PFSK-1 (cell line): ENCODE results near the gene RASAL2. TPM values are rescaled to one million over a fixed set of nuclear protein-coding genes. Genes with fewer than 3 reads are reported as not detected.

ENCODE experiments used
- FOXP2 ChIP-seq: optimal IDR thresholded peaks from 2 replicates; pipeline ENCODE3; 2011; ENCODE audit warnings: borderline replicate concordance, control low read depth, inconsistent platforms; ENCODE audit not compliant: insufficient read depth; ENCODE audit errors: extremely low read length, extremely low read depth
- POLR2AphosphoS5 ChIP-seq: IDR thresholded peaks from 2 replicates; pipeline ENCODE4 v1.6.1; 2012; ENCODE audit warnings: low read depth, mild to moderate bottlenecking, control low read depth, low read length, moderate library complexity
- SIN3A ChIP-seq: IDR thresholded peaks from 2 replicates; pipeline ENCODE4 v1.6.1; 2012; ENCODE audit warnings: mild to moderate bottlenecking, low read length, moderate library complexity, borderline replicate concordance; ENCODE audit not compliant: insufficient read depth
- TAF1 ChIP-seq: IDR thresholded peaks from 2 replicates; pipeline ENCODE4 v1.6.1; 2012; ENCODE audit warnings: low read length, control low read depth, borderline replicate concordance; ENCODE audit not compliant: insufficient read depth
- polyA plus RNA-seq: library from polyadenylated mRNA; unstranded; fragments of >200 nt; gene quantifications from one replicate; pipeline ENCODE4 v1.2.1, GENCODE V29; 2012; ENCODE audit warnings: low read depth, missing spikeins; ENCODE audit not compliant: insufficient read length
- TF ChIP-seq, protein P1 (sequence below), 2 experiments: IDR thresholded peaks; 2 replicates each; pipeline versions ENCODE4 v1.6.1 to v1.8.0; 2011 to 2012; ENCODE audit warnings: low read depth in 2 of 2, low read length in 2 of 2, control low read depth in 1 of 2, inconsistent platforms in 1 of 2, mild to moderate bottlenecking in 1 of 2, moderate library complexity in 1 of 2; ENCODE audit not compliant: insufficient read depth in 1 of 2

RASAL2 gene
- polyA plus RNA-seq = 0.24 TPM

DNA sequence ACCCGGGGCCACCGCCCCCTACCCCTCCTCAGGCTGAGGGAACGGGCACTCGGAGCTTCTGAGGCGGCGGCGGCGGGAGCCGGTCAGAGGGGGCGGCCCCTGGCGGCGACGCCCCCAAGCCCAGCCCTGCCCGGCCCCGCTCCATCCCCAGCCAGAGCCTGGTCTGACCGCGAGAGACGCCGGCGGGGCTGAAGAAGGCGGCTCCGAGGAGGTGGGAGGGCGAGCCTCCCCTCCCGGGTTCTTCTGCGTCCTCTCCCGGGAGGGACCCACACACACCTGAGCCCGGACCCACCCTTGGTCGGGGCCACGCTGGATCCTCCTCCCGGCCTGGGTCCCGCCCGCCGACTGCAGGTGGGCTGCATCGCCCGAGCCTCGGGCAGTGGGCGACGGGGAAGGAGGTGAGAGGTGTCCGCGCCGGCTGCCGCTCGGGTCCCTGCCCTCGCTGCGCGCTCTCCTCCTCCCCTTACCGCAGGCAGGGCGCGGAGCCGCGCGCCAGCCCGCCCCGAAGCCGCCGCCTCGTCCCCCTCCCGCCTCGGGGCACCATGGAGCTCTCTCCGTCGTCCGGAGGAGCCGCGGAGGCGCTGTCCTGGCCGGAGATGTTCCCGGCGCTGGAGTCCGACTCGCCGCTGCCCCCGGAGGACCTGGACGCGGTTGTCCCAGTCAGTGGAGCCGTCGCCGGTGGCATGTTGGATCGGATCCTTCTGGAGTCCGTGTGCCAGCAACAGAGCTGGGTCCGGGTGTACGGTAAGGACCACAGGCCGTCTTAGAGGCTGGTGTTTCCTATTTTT is at the start of gene RASAL2:
Gene RASAL2, plus strand, starts transcription at position 154 of the 788 bp plus-strand sequence. Its CDS starts 389 bp downstream, at position 543.
- TF ChIP-seq TAF1 = no peak
- TF ChIP-seq, protein P1, sequence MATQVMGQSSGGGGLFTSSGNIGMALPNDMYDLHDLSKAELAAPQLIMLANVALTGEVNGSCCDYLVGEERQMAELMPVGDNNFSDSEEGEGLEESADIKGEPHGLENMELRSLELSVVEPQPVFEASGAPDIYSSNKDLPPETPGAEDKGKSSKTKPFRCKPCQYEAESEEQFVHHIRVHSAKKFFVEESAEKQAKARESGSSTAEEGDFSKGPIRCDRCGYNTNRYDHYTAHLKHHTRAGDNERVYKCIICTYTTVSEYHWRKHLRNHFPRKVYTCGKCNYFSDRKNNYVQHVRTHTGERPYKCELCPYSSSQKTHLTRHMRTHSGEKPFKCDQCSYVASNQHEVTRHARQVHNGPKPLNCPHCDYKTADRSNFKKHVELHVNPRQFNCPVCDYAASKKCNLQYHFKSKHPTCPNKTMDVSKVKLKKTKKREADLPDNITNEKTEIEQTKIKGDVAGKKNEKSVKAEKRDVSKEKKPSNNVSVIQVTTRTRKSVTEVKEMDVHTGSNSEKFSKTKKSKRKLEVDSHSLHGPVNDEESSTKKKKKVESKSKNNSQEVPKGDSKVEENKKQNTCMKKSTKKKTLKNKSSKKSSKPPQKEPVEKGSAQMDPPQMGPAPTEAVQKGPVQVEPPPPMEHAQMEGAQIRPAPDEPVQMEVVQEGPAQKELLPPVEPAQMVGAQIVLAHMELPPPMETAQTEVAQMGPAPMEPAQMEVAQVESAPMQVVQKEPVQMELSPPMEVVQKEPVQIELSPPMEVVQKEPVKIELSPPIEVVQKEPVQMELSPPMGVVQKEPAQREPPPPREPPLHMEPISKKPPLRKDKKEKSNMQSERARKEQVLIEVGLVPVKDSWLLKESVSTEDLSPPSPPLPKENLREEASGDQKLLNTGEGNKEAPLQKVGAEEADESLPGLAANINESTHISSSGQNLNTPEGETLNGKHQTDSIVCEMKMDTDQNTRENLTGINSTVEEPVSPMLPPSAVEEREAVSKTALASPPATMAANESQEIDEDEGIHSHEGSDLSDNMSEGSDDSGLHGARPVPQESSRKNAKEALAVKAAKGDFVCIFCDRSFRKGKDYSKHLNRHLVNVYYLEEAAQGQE (IDR thresholded peaks at IDR 0.05; ENCODE audit: insufficient read depth in 1 of 2, low read depth in 2 of 2, low read length in 2 of 2) = no peak
- no peak for TF ChIP-seq POLR2AphosphoS5
- no peak for TF ChIP-seq SIN3A
- no peak for TF ChIP-seq FOXP2

DNA sequence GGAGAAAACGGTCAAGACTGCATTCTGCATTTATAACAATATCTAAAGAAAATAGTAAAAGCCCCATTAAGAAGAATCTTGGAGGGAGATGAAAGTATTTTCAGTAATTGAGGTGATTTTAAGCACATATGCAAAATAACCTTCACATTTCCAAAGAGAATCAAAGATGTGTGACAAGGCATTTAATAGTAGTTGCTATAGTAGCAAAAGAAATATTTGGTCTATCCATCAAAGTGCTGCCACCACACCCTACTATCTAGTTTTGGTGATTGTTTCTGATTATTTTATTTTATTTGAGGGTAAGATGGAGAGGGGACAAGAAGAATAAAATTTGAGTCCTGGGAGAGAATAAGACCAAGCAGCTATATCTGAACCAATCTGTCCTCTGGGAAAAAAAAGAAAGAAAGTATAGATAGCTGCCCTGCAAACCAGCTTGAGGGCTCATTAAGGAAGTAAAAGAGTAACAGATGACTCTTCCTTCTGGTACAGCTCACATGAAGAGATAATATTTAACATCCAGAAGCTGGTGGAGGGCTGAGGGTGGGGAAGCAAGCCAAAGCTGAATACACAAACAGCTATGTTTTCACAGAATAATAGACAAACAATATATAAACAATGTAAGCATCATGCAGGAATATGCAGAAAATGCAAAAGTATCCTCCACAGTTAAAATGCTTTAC is 47.2 kb upstream of the RASAL2 start:
- TF ChIP-seq FOXP2 = no peak

DNA sequence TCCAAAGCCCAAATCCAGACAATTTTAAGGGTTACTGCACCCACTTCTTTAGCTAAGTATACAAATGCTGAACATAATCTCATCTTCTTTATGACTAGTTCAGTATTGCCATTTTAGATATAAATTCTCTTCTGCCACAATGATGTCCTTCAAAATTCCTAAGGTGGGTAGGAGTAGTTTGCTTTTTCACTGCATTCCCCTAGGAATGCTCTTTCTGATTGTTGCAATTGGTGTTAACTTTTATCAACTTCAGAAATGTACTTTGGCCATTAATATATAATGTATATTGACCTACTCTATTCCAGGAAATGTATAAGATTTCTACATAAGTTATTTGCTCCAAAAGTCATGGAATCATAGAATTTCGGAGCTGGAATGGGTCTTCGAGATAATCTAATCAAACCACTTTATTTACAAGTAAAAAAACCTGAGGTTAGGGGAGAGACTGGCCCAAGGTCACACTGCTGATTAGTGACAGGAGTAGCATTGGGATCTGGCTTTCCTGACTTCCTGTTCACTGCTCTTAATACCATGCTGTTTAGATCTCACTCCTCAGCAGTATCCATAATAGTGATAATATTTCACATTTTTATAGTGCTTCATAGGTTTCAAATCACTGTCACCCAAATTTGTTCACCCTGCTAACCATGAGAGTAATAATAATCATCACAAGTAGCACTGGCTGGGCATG is 46.4 kb upstream of the RASAL2 start:
- TF ChIP-seq SIN3A = no peak
- TF ChIP-seq, protein P1 (IDR thresholded peaks at IDR 0.05; ENCODE audit: insufficient read depth in 1 of 2, low read depth in 2 of 2, low read length in 2 of 2) = no peak
- TF ChIP-seq POLR2AphosphoS5 = no peak
- TF ChIP-seq FOXP2 = no peak

DNA sequence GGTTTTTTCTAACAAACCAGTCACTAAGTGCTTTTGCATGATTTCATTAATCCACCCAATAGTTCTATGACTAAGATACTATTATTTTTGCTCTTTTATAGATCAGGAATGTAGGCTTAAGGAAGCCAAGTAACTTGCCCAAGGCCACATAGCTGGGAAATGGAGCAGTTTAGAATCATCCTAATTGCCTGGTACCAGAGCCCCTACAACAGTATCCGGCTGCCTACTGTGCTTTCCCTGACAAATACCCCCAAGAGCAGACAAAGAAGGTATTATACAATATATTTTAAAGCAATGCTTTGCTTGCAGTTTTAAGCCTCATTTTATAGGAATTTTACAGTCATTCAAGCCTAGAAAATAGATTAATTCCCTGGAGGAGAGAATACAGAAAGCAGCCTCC is 45.5 kb upstream of the RASAL2 start:
- TF ChIP-seq FOXP2 (no peak), TAF1 (no peak), POLR2AphosphoS5 (no peak), SIN3A (no peak)
- TF ChIP-seq, protein P1 (IDR thresholded peaks at IDR 0.05; ENCODE audit: insufficient read depth in 1 of 2, low read depth in 2 of 2, low read length in 2 of 2) = no peak

DNA sequence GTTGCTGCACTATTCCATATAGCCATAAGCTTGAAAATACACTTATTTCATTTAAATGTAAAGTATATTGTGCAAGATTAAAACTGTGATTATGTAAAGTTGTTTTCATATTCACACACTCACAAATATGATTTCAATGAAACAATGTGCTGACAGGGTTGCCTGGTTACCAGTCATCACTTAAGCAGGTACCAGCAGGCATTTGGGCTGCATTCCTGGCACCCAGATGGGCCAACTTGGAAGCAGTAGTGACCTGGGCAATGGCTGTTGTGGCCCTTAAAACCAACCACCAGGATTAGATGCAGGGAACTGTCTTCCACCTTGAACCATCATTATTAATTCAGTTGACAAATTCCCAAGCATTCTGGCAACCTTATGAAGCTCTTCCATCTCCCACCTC is 45.0 kb upstream of the RASAL2 start:
- TF ChIP-seq FOXP2 = no peak
- no peak for TF ChIP-seq POLR2AphosphoS5
- no peak for TF ChIP-seq TAF1
- TF ChIP-seq, protein P1 (IDR thresholded peaks at IDR 0.05; ENCODE audit: insufficient read depth in 1 of 2, low read depth in 2 of 2, low read length in 2 of 2) = no peak
- TF ChIP-seq SIN3A = no peak
